GM12878 (cell line): ENCODE results near the gene FBXO17. TPM values are rescaled to one million over a fixed set of nuclear protein-coding genes. Genes with fewer than 3 reads are reported as not detected.

Source experiments
- ATF2 ChIP-seq: IDR thresholded peaks from 2 replicates; pipeline ENCODE4 v1.6.1; 2012; ENCODE audit warnings: low read length, inconsistent platforms
- ATF3 ChIP-seq: IDR thresholded peaks from 2 replicates; pipeline ENCODE4 v1.6.1; 2011; ENCODE audit warnings: low read depth, mild to moderate bottlenecking, low read length, moderate library complexity, borderline replicate concordance; ENCODE audit errors: extremely low read depth
- ATF7 ChIP-seq: fragments of 450-650 bp; IDR thresholded peaks from 2 replicates; pipeline ENCODE4 v1.6.1; 2016; ENCODE audit warnings: low read depth, mild to moderate bottlenecking
- DPF2 ChIP-seq: fragments of 450-650 bp; IDR thresholded peaks from 2 replicates; pipeline ENCODE4 v1.6.1; 2017; ENCODE audit warnings: mild to moderate bottlenecking
- HCFC1 ChIP-seq: fragments of 150-350 bp; IDR thresholded peaks from 2 replicates; pipeline ENCODE4 v1.6.1; 2014; ENCODE audit warnings: low read length
- IKZF1 ChIP-seq: fragments of 450-650 bp; conservative IDR thresholded peaks from 2 replicates; pipeline ENCODE4 v1.6.1; 2017; ENCODE audit warnings: antibody characterized with exemption, mild to moderate bottlenecking
- LARP7 ChIP-seq: fragments of 450-650 bp; IDR thresholded peaks from 2 replicates; pipeline ENCODE4 v1.6.1; 2017; ENCODE audit warnings: mild to moderate bottlenecking
- NR2F1 ChIP-seq: fragments of 450-650 bp; conservative IDR thresholded peaks from 2 replicates; pipeline ENCODE4 v1.6.1; 2017; ENCODE audit warnings: mild to moderate bottlenecking
- PAX8 ChIP-seq: fragments of 450-650 bp; IDR thresholded peaks from 2 replicates; pipeline ENCODE4 v1.6.1; 2017; ENCODE audit warnings: mild to moderate bottlenecking, moderate library complexity
- PBX3 ChIP-seq: IDR thresholded peaks from 2 replicates; pipeline ENCODE4 v1.6.1; 2011; ENCODE audit warnings: mild to moderate bottlenecking, low read depth, low read length, moderate library complexity; ENCODE audit not compliant: insufficient replicate concordance
- RAD51 ChIP-seq: fragments of 450-650 bp; IDR thresholded peaks from 2 replicates; pipeline ENCODE4 v1.6.1; 2016; ENCODE audit warnings: moderate library complexity, mild to moderate bottlenecking, inconsistent platforms
- RB1 ChIP-seq: fragments of 450-650 bp; formaldehyde crosslinking; IDR thresholded peaks from 2 replicates; pipeline ENCODE4 v1.6.1; 2017; ENCODE audit warnings: mild to moderate bottlenecking, borderline replicate concordance
- RCOR1 ChIP-seq: conservative IDR thresholded peaks from 2 replicates; pipeline ENCODE4 v1.6.1; 2012; ENCODE audit warnings: low read depth, low read length, improper control_type of control experiment
- RELA ChIP-seq: fragments of 450-650 bp; IDR thresholded peaks from 2 replicates; pipeline ENCODE4 v1.8.0; 2014; ENCODE audit warnings: borderline replicate concordance; ENCODE audit not compliant: partially characterized antibody
- RFX5 ChIP-seq: IDR thresholded peaks from 2 replicates; pipeline ENCODE4 v1.6.1; 2011; ENCODE audit warnings: low read depth, low read length, improper control_type of control experiment
- SREBF2 ChIP-seq: IDR thresholded peaks from 2 replicates; pipeline ENCODE4 v1.6.1; 2012; ENCODE audit warnings: mild to moderate bottlenecking, low read length
- SUPT20H ChIP-seq: IDR thresholded peaks from 2 replicates; pipeline ENCODE4 v1.6.1; 2011; ENCODE audit warnings: low read depth, mild to moderate bottlenecking, low read length, moderate library complexity, borderline replicate concordance; ENCODE audit not compliant: control insufficient read depth
- TBL1XR1 ChIP-seq: IDR thresholded peaks from 2 replicates; pipeline ENCODE4 v1.6.1; 2012; ENCODE audit warnings: low read depth, low read length, improper control_type of control experiment
- TCF3 ChIP-seq: IDR thresholded peaks from 2 replicates; pipeline ENCODE4 v1.6.1; 2012; ENCODE audit warnings: low read depth, mild to moderate bottlenecking, low read length, borderline replicate concordance; ENCODE audit not compliant: insufficient read depth
- ZNF217 ChIP-seq: fragments of 450-650 bp; IDR thresholded peaks from 2 replicates; pipeline ENCODE4 v1.6.1; 2017; ENCODE audit warnings: antibody characterized with exemption, mild to moderate bottlenecking
- polyA plus RNA-seq, 11 experiments: library from polyadenylated mRNA; depleted of rRNA in 4 of 11; unstranded in 6 of 11; stranded (reverse) in 5 of 11; fragments of >200 nt; fragmentation: Nextera tagmentation in 4 of 11; fragmentation: Illumina TruSeq in 1 of 11; extraction: Ambion mirVana in 4 of 11; extraction: Trizol in 1 of 11; gene quantifications; 1 replicate in 1 of 11; 2 replicates in 10 of 11; pipeline versions ENCODE4 v1.2.1 to v1.2.3, GENCODE V29; 2011 to 2016; ENCODE audit warnings: inconsistent platforms in 2 of 11, missing spikeins in 2 of 11, low read depth in 1 of 11
- total RNA-seq, 4 experiments: library from RNA; depleted of rRNA in 3 of 4; stranded (reverse); fragments of >200 nt in 3 of 4; fragmentation: Illumina TruSeq in 1 of 4; extraction: Trizol in 1 of 4; gene quantifications; 2 replicates each; pipeline versions ENCODE4 v1.2.1 to v1.2.3, GENCODE V29; 2013 to 2021
- TF ChIP-seq, protein P1 (sequence below): fragments of 450-650 bp; IDR thresholded peaks from 2 replicates; pipeline ENCODE4 v1.6.1; 2018; ENCODE audit warnings: mild to moderate bottlenecking, low read depth, moderate library complexity; ENCODE audit not compliant: partially characterized antibody
- TF ChIP-seq, protein P2 (sequence below): fragments of 450-650 bp; IDR thresholded peaks from 2 replicates; pipeline ENCODE4 v1.6.1; 2017; ENCODE audit warnings: low read depth, mild to moderate bottlenecking, moderate library complexity
- TF ChIP-seq, protein P3 (sequence below): IDR thresholded peaks from 2 replicates; pipeline ENCODE4 v1.6.1; 2011; ENCODE audit warnings: borderline replicate concordance, low read depth, mild to moderate bottlenecking, moderate library complexity, low read length; ENCODE audit not compliant: insufficient read depth, poor library complexity, severe bottlenecking

The FBXO17 gene
- total and polyA plus RNA-seq, 10 of the 15 experiments (the other 5 are each of a cell fraction or from before 2014, with no cell fraction given): 2.2 to 11.1 (median 5.3) TPM

- TF ChIP-seq, protein P1, sequence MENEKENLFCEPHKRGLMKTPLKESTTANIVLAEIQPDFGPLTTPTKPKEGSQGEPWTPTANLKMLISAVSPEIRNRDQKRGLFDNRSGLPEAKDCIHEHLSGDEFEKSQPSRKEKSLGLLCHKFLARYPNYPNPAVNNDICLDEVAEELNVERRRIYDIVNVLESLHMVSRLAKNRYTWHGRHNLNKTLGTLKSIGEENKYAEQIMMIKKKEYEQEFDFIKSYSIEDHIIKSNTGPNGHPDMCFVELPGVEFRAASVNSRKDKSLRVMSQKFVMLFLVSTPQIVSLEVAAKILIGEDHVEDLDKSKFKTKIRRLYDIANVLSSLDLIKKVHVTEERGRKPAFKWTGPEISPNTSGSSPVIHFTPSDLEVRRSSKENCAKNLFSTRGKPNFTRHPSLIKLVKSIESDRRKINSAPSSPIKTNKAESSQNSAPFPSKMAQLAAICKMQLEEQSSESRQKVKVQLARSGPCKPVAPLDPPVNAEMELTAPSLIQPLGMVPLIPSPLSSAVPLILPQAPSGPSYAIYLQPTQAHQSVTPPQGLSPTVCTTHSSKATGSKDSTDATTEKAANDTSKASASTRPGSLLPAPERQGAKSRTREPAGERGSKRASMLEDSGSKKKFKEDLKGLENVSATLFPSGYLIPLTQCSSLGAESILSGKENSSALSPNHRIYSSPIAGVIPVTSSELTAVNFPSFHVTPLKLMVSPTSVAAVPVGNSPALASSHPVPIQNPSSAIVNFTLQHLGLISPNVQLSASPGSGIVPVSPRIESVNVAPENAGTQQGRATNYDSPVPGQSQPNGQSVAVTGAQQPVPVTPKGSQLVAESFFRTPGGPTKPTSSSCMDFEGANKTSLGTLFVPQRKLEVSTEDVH: no peak
- TF ChIP-seq NR2F1 (no peak), RFX5 (no peak), SREBF2 (no peak), HCFC1 (no peak), IKZF1 (peak; percentile 41), RELA (no peak), ZNF217 (no peak), LARP7 (peak; percentile 31; the same call in 1 of the 2 replicates), ATF3 (no peak), RCOR1 (no peak), PAX8 (no peak), ATF7 (no peak), RAD51 (no peak), PBX3 (no peak), TBL1XR1 (no peak), RB1 (peak; percentile 26; the same call in 1 of the 2 replicates), TCF3 (no peak), ATF2 (no peak), SUPT20H (no peak), DPF2 (peak; percentile 18; the same call in 1 of the 2 replicates)
- TF ChIP-seq, protein P2, sequence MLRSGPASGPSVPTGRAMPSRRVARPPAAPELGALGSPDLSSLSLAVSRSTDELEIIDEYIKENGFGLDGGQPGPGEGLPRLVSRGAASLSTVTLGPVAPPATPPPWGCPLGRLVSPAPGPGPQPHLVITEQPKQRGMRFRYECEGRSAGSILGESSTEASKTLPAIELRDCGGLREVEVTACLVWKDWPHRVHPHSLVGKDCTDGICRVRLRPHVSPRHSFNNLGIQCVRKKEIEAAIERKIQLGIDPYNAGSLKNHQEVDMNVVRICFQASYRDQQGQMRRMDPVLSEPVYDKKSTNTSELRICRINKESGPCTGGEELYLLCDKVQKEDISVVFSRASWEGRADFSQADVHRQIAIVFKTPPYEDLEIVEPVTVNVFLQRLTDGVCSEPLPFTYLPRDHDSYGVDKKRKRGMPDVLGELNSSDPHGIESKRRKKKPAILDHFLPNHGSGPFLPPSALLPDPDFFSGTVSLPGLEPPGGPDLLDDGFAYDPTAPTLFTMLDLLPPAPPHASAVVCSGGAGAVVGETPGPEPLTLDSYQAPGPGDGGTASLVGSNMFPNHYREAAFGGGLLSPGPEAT: no peak
- TF ChIP-seq, protein P3, sequence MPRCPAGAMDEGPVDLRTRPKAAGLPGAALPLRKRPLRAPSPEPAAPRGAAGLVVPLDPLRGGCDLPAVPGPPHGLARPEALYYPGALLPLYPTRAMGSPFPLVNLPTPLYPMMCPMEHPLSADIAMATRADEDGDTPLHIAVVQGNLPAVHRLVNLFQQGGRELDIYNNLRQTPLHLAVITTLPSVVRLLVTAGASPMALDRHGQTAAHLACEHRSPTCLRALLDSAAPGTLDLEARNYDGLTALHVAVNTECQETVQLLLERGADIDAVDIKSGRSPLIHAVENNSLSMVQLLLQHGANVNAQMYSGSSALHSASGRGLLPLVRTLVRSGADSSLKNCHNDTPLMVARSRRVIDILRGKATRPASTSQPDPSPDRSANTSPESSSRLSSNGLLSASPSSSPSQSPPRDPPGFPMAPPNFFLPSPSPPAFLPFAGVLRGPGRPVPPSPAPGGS: no peak
Observed at GRCh38 chr19:38975214-38975860, at the start of gene FBXO17 (continued).
